Activated naive CD8-positive, alpha-beta T cell treated with anti-CD3 and anti-CD28 coated beads, Interleukin-2, amount 10 ng/mL, durations not matched to agents 7 days and 5 days (primary cell): ENCODE data around the gene PDE4D. TPM values are rescaled to one million over a fixed set of nuclear protein-coding genes. Genes with fewer than 3 reads are reported as not detected.
"Not testable (repeated sequence)": the region's sequence is repeated elsewhere in the genome, so short reads cannot be mapped to it uniquely, and the experiment has no call there.

ENCODE experiments used
- ATAC-seq: fragments of 150-1000 bp; cut with Tn5 transposase; one replicate; pipeline ENCODE4 v1.10.0; 2021; ENCODE audit warnings: low read depth, moderate library complexity
- POLR2A ChIA-PET: fragments of 350-600 bp; sonication (Branson Sonifier 250); formaldehyde crosslinking; loops from one replicate; lab custom pipeline; 2021; ENCODE audit warnings: antibody characterized with exemption; lab: Charles Lee
- DNase-seq: peaks from one replicate; pipeline ENCODE4 v3.0.0; 2021
- H3K27ac Mint-ChIP-seq: one replicate; pipeline ENCODE4 v1.8.0; 2022; ENCODE audit warnings: mild to moderate bottlenecking, mixed read lengths
- H3K27me3 Mint-ChIP-seq: one replicate; pipeline ENCODE4 v1.8.0; 2022; ENCODE audit warnings: mild to moderate bottlenecking, moderate library complexity, mixed read lengths
- H3K36me3 Mint-ChIP-seq: one replicate; pipeline ENCODE4 v1.8.0; 2021; ENCODE audit warnings: mild to moderate bottlenecking, mixed read lengths
- H3K4me1 Mint-ChIP-seq: one replicate; pipeline ENCODE4 v1.8.0; 2021; ENCODE audit warnings: mixed read lengths
- H3K4me3 Mint-ChIP-seq: one replicate; pipeline ENCODE4 v1.8.0; 2022; ENCODE audit warnings: mild to moderate bottlenecking, moderate library complexity, mixed read lengths
- H3K9me3 Mint-ChIP-seq: one replicate; pipeline ENCODE4 v1.8.0; 2021; ENCODE audit warnings: mixed read lengths
- total RNA-seq, 2 experiments: library from RNA; stranded (reverse); gene quantifications; one replicate each; pipeline ENCODE4 v1.2.3, GENCODE V29; 2021

PDE4D gene
- total RNA-seq, 2 experiments from 2014 or later, result 65.1 to 67.1 TPM

DNA sequence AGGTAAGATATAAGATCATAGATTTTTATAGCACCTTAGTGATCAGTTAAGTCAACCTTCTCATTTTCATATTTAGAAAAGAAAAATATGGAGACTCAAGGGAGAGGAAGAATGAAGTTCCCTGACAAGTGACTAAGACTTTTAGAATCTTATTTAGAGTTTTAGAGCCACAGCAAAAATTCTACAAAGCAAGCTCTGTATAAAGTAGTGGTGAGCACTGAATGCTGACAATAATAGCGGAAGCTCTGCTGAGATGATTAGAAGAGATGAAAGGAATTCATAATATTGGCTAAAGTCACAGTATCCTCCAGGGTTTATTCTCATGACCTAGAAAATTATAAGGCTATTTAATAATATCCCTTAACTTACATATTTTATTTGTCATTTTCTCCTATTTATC, 316.0 kb downstream of the PDE4D start:
- DNase-seq (no peak), ATAC-seq (no peak)
- Mint-ChIP-seq H3K9me3 (no peaks in the 10 kb centered on the region), H3K27me3 (peaks cover 5% of the 10 kb centered on the region), H3K27ac (no peak overlapping the region), H3K36me3 (no peaks in the 10 kb centered on the region), H3K4me1 (no peaks in the 10 kb centered on the region), H3K4me3 (no peak overlapping the region)
- POLR2A ChIA-PET, result no interaction called here

- no peaks in the 10 kb centered on the region for H3K4me1 Mint-ChIP-seq
- no peaks in the 10 kb centered on the region for H3K36me3 Mint-ChIP-seq
- H3K27me3 Mint-ChIP-seq, result peaks cover 9% of the 10 kb centered on the region
- no peak for DNase-seq
- H3K4me3 Mint-ChIP-seq, result no peak overlapping the region
- H3K27ac Mint-ChIP-seq, result no peak overlapping the region
- POLR2A ChIA-PET, result no interaction called here
- H3K9me3 Mint-ChIP-seq, result no peaks in the 10 kb centered on the region
- no peak for ATAC-seq
Observed at GRCh38 chr5:59575648-59576445, 317.7 kb downstream of the PDE4D start.

DNA sequence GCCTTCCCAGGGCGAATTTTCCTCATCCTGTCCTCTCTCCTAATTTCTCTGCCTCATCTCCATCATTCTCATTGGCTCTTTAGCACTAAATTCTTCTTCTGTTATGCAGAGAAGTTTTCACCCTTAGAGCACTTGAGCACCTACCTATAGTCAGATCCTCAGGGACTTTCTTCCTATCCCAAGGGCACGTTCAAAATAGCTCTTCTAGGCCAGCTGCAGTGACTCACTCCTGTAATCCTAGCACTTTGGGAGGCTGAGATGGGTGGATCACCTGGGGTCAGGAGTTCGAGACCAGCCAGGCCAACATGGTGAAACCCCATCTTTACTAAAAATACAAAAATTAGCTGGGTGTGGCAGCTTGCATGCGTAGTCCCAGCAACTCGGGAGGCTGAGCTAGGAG, 320.0 kb downstream of the PDE4D start:
- H3K27ac Mint-ChIP-seq, POLR2A ChIA-PET, H3K4me1 Mint-ChIP-seq: not testable (repeated sequence)

DNA sequence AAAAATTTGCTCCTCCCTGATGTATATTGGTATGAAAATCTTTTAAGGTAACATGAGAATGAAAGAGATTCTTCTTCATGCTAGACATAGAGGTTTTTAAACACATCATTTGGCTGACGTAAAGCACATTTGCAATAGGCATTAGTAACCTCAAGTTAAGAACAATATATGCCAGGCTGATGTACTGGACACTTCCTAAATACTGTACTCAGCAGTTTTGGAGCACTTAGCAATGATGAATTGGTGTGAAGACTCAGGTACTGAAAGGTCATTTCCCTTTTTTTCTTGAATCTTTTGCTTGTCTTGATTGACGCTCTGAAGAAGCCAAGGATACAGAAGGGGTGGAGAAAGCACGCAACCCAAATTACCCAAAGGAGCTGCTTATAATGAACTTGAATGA, 322.5 kb downstream of the PDE4D start:
- DNase-seq (no peak), ATAC-seq (no peak)
- Mint-ChIP-seq H3K36me3 (no peaks in the 10 kb centered on the region), H3K4me1 (no peaks in the 10 kb centered on the region), H3K9me3 (no peaks in the 10 kb centered on the region), H3K27ac (no peak overlapping the region), H3K27me3 (peaks cover 5% of the 10 kb centered on the region), H3K4me3 (no peak overlapping the region)
- POLR2A ChIA-PET, result no interaction called here

More for the DNA sequence above, 320.0 kb downstream of the PDE4D start:
- ATAC-seq, DNase-seq, H3K9me3 Mint-ChIP-seq, H3K4me3 Mint-ChIP-seq, H3K27me3 Mint-ChIP-seq, H3K36me3 Mint-ChIP-seq: not testable (repeated sequence)

DNA sequence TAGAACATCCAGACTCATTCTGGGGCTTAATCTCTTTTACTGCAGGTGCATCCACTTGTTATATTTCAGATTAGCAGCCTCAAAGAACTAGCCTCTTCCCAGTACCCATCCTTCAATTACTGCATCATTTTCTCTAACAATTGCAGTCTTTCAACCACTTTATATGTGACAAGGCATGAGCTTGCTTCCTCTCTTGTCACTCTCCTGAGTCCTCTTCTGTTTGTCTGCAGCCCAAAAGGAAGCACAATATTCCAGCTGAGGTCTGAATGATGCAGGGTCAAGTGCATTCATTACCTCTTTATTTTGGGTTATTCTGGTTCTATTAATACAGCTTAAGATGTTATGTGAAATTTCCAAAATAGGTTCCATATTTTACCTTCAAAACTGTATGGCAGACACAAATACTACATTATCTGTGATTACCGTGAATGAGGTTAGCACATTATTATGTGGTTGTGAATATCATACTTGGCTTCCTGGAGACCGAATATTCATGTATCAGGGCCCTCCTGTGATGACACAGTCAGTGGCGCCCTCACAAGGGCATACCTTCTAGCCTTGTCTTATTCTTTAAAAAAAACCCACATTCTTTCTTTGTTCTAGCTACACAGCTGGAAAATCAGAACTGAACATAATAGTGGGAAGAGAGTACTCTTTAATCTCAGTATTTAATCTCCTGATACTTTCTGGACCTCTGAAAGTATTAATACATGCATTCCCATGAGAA, 323.8 kb downstream of the PDE4D start:
- Mint-ChIP-seq H3K4me3 (no peak overlapping the region), H3K27me3 (peaks cover 5% of the 10 kb centered on the region), H3K4me1 (no peaks in the 10 kb centered on the region), H3K36me3 (no peaks in the 10 kb centered on the region), H3K27ac (no peak overlapping the region), H3K9me3 (no peaks in the 10 kb centered on the region)
- ATAC-seq (no peak), DNase-seq (no peak)
- POLR2A ChIA-PET, result no interaction called here

- no peak overlapping the region for H3K27ac Mint-ChIP-seq
- no peaks in the 10 kb centered on the region for H3K36me3 Mint-ChIP-seq
- H3K4me1 Mint-ChIP-seq, result no peaks in the 10 kb centered on the region
- no peak for ATAC-seq
- H3K9me3 Mint-ChIP-seq, result no peaks in the 10 kb centered on the region
- POLR2A ChIA-PET, result no interaction called here
- no peak overlapping the region for H3K4me3 Mint-ChIP-seq
- no peak for DNase-seq
- peaks cover 5% of the 10 kb centered on the region for H3K27me3 Mint-ChIP-seq
Observed at GRCh38 chr5:59569158-59569557, 324.4 kb downstream of the PDE4D start.

DNA sequence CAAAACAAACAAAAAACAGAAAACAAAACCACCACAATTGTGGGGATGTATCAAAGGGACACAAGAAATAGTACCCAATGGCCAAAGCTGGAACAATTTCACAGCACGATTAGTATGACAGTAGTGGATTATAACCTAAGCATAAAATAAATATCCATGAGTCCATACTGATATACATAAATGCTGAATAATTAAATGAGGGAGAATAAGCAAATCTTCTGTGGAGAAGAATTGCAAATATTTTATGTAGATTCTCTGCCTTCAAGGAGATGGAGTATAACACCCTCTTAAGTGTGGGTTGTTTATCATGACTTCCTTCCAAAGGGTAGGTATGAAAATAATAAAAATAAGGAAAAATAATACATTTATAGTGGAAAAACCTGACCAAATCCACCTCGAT, 325.4 kb downstream of the PDE4D start:
- no peaks in the 10 kb centered on the region for H3K9me3 Mint-ChIP-seq
- no peak for ATAC-seq
- POLR2A ChIA-PET, result no interaction called here
- DNase-seq, result no peak
- H3K4me3 Mint-ChIP-seq, result no peak overlapping the region
- H3K27me3 Mint-ChIP-seq, result peaks cover 5% of the 10 kb centered on the region
- no peaks in the 10 kb centered on the region for H3K4me1 Mint-ChIP-seq
- no peaks in the 10 kb centered on the region for H3K36me3 Mint-ChIP-seq
- no peak overlapping the region for H3K27ac Mint-ChIP-seq

GRCh38 chr5:59565551-59565950, 328.0 kb downstream of the PDE4D start:
- H3K4me1 Mint-ChIP-seq, result peaks cover 7% of the 10 kb centered on the region
- DNase-seq (no peak), ATAC-seq (no peak)
- H3K36me3 Mint-ChIP-seq, result no peaks in the 10 kb centered on the region
- no peaks in the 10 kb centered on the region for H3K27me3 Mint-ChIP-seq
- POLR2A ChIA-PET, result no interaction called here
- no peak overlapping the region for H3K27ac Mint-ChIP-seq
- no peaks in the 10 kb centered on the region for H3K9me3 Mint-ChIP-seq
- H3K4me3 Mint-ChIP-seq, result no peak overlapping the region

GRCh38 chr5:59564895-59565294, 328.6 kb downstream of the PDE4D start:
- ATAC-seq (no peak), DNase-seq (no peak)
- H3K4me1 Mint-ChIP-seq, result peaks cover 7% of the 10 kb centered on the region
- no peaks in the 10 kb centered on the region for H3K27me3 Mint-ChIP-seq
- no peak overlapping the region for H3K4me3 Mint-ChIP-seq
- H3K9me3 Mint-ChIP-seq, result no peaks in the 10 kb centered on the region
- H3K27ac Mint-ChIP-seq, result no peak overlapping the region
- POLR2A ChIA-PET, result no interaction called here
- H3K36me3 Mint-ChIP-seq, result no peaks in the 10 kb centered on the region

GRCh38 chr5:59562756-59563389, 330.7 kb downstream of the PDE4D start:
- peaks cover 7% of the 10 kb centered on the region for H3K4me1 Mint-ChIP-seq
- POLR2A ChIA-PET, result no interaction called here
- H3K27me3 Mint-ChIP-seq, result no peaks in the 10 kb centered on the region
- no peak overlapping the region for H3K4me3 Mint-ChIP-seq
- no peaks in the 10 kb centered on the region for H3K36me3 Mint-ChIP-seq
- no peak for ATAC-seq
- DNase-seq, result no peak
- no peak overlapping the region for H3K27ac Mint-ChIP-seq
- H3K9me3 Mint-ChIP-seq, result no peaks in the 10 kb centered on the region

DNA sequence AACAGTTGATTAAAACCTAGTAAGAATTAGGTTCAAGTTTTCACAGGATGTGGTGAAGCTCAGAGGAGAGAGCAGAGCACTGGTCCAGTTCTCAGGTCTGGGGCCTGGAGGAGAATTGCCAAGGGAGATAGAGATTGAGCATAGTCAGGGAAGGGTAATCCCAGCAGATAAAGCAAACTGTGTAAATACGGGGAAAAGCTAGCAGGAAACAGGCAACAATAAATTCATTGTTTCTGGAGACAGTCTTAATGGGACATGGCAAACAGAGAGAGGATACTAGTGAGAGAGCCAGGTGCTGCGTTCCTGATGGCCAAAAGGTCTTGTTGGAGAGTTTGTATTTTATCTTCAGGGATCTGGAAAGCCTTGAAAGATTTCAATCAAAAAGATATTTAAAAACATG, 333.0 kb downstream of the PDE4D start:
- H3K4me3 Mint-ChIP-seq, result no peak overlapping the region
- peaks cover 7% of the 10 kb centered on the region for H3K4me1 Mint-ChIP-seq
- DNase-seq (no peak), ATAC-seq (no peak)
- no peaks in the 10 kb centered on the region for H3K9me3 Mint-ChIP-seq
- no peaks in the 10 kb centered on the region for H3K27me3 Mint-ChIP-seq
- POLR2A ChIA-PET, result no interaction called here
- H3K36me3 Mint-ChIP-seq, result no peaks in the 10 kb centered on the region
- H3K27ac Mint-ChIP-seq, result no peak overlapping the region

- no peaks in the 10 kb centered on the region for H3K36me3 Mint-ChIP-seq
- H3K9me3 Mint-ChIP-seq, result no peaks in the 10 kb centered on the region
- H3K4me3 Mint-ChIP-seq, result no peak overlapping the region
- no peaks in the 10 kb centered on the region for H3K27me3 Mint-ChIP-seq
- H3K27ac Mint-ChIP-seq, result no peak overlapping the region
- POLR2A ChIA-PET, result no interaction called here
- ATAC-seq (no peak), DNase-seq (no peak)
- H3K4me1 Mint-ChIP-seq, result peaks cover 7% of the 10 kb centered on the region
Observed at GRCh38 chr5:59559847-59560246, 333.7 kb downstream of the PDE4D start.

DNA sequence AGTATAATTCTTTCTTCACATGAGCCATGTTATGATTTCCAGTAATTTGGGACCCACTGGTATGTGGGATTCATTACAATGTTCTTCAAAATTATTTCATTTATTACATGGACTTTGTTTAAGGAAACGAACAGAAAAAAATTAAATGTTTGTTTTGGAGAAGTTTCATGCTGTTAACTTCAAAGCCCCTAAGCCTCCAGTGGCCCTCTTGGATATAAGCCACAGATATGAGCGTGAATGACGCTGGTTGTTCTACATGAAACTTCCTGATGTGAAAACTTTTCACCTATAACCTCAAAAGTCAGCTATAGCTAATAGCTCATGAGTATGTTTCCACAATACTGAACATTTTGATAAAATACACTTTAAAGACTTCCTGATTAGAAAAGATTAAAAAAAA, 334.2 kb downstream of the PDE4D start:
- no peak for DNase-seq
- POLR2A ChIA-PET, result no interaction called here
- no peak for ATAC-seq
- Mint-ChIP-seq H3K4me1 (peaks cover 7% of the 10 kb centered on the region), H3K4me3 (no peak overlapping the region), H3K27ac (no peak overlapping the region), H3K36me3 (no peaks in the 10 kb centered on the region), H3K27me3 (no peaks in the 10 kb centered on the region), H3K9me3 (no peaks in the 10 kb centered on the region)

DNA sequence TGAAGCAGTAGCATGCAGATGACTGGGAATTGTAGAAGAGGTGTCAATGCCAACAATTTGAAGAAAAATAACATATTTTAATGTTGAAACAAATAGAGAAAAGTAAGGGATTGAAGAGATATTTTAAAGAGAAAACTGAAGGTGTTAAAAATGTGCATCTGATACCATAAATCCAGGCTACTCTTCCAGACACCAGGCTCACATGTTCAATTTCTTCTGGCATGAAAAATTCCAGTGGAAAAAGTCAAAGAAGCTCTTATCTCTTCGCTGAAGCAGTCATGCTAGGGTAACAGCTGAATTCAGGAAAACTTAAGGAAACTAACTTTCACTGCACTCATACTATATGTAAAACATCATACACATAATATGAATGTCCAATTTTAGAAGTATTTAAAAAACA, 335.0 kb downstream of the PDE4D start:
- ATAC-seq (no peak), DNase-seq (no peak)
- Mint-ChIP-seq H3K9me3 (no peaks in the 10 kb centered on the region), H3K27ac (no peak overlapping the region), H3K4me3 (no peak overlapping the region), H3K36me3 (no peaks in the 10 kb centered on the region), H3K27me3 (no peaks in the 10 kb centered on the region), H3K4me1 (peaks cover 7% of the 10 kb centered on the region)
- POLR2A ChIA-PET, result no interaction called here
